CD4-positive, alpha-beta memory T cell (primary cell): ENCODE data around the gene ASTN2. TPM values are rescaled to one million over a fixed set of nuclear protein-coding genes. Genes with fewer than 3 reads are reported as not detected.

Experiments used
- CTCF ChIA-PET: fragments of 350-600 bp; sonication (Branson Sonifier 250); formaldehyde crosslinking; loops from one replicate; lab custom pipeline; 2021; ENCODE audit warnings: inconsistent platforms; ENCODE audit not compliant: partially characterized antibody; lab: Charles Lee
- POLR2A ChIA-PET: fragments of 350-600 bp; sonication (Branson Sonifier 250); formaldehyde crosslinking; loops from one replicate; lab custom pipeline; 2021; ENCODE audit not compliant: partially characterized antibody; lab: Charles Lee
- DNase-seq, 5 donors: peaks; one replicate each; pipeline versions ENCODE4 v3.0.0 to v3.0.0-alpha.2; 2020 to 2022; ENCODE audit warnings: mixed read lengths in 1 of 5
- H3K27ac ChIP-seq: one replicate; pipeline ENCODE4 v1.7.0; 2013; ENCODE audit warnings: low read depth, low read length
- H3K27me3 ChIP-seq: 2 replicates; pipeline ENCODE4 v1.7.0; 2013; ENCODE audit warnings: mild to moderate bottlenecking, low read length, moderate library complexity; ENCODE audit not compliant: insufficient read depth
- H3K36me3 ChIP-seq: 2 replicates; pipeline ENCODE4 v1.7.0; 2013; ENCODE audit warnings: mild to moderate bottlenecking, low read length, moderate library complexity; ENCODE audit not compliant: insufficient read depth
- H3K4me1 ChIP-seq: 2 replicates; pipeline ENCODE4 v1.7.0; 2013; ENCODE audit warnings: mild to moderate bottlenecking, low read length, moderate library complexity; ENCODE audit not compliant: insufficient read depth
- H3K4me3 ChIP-seq, 2 donors: one replicate each; pipeline ENCODE4 v1.7.0; 2013; ENCODE audit warnings: low read length in 2 of 2, mild to moderate bottlenecking in 1 of 2
- H3K9me3 ChIP-seq, 2 donors: one replicate each; pipeline ENCODE4 v1.7.0; 2013; ENCODE audit warnings: low read length in 2 of 2, control low read depth in 1 of 2; ENCODE audit not compliant: control insufficient read depth in 1 of 2
- H3K27ac Mint-ChIP-seq, 7 donors: one replicate each; pipeline ENCODE4 v1.8.0; 2020 to 2021; ENCODE audit warnings: mixed read lengths in 7 of 7, mild to moderate bottlenecking in 6 of 7, inconsistent platforms in 3 of 7, moderate library complexity in 3 of 7
- H3K27me3 Mint-ChIP-seq, 2 donors: one replicate each; pipeline ENCODE4 v1.8.0; 2020 to 2021; ENCODE audit warnings: mixed read lengths in 2 of 2
- H3K36me3 Mint-ChIP-seq, 2 donors: one replicate each; pipeline ENCODE4 v1.8.0; 2020 to 2021; ENCODE audit warnings: mixed read lengths in 2 of 2, inconsistent platforms in 1 of 2, mild to moderate bottlenecking in 1 of 2
- H3K4me1 Mint-ChIP-seq, 4 donors: one replicate each; pipeline ENCODE4 v1.8.0; 2020 to 2021; ENCODE audit warnings: mixed read lengths in 4 of 4, mild to moderate bottlenecking in 1 of 4
- H3K4me3 Mint-ChIP-seq, 8 donors: one replicate each; pipeline ENCODE4 v1.8.0; 2020 to 2021; ENCODE audit warnings: mixed read lengths in 8 of 8, mild to moderate bottlenecking in 7 of 8, moderate library complexity in 6 of 8, inconsistent platforms in 3 of 8
- H3K9me3 Mint-ChIP-seq, 8 donors: one replicate each; pipeline ENCODE4 v1.8.0; 2020 to 2021; ENCODE audit warnings: mixed read lengths in 8 of 8, mild to moderate bottlenecking in 5 of 8, inconsistent platforms in 3 of 8, moderate library complexity in 1 of 8
- intact Hi-C: fragments of 100-400 bp; cut with micrococcal nuclease; formaldehyde crosslinking; loops from one replicate; pipeline ENCODE4 v1.15.1; 2023
- polyA plus RNA-seq, 2 donors: library from polyadenylated mRNA; unstranded; fragments of 300-500 nt; fragmentation: Illumina TruSeq; gene quantifications; one replicate each; pipeline ENCODE4 v1.2.3, GENCODE V29; 2021
- total RNA-seq, 2 experiments: library from RNA; stranded (reverse); gene quantifications; one replicate each; pipeline ENCODE4 v1.2.3, GENCODE V29; 2021

ASTN2 gene
- total and polyA plus RNA-seq, 4 experiments from 2014 or later, result 2.7 to 5.9 (median 4.8) TPM

DNA sequence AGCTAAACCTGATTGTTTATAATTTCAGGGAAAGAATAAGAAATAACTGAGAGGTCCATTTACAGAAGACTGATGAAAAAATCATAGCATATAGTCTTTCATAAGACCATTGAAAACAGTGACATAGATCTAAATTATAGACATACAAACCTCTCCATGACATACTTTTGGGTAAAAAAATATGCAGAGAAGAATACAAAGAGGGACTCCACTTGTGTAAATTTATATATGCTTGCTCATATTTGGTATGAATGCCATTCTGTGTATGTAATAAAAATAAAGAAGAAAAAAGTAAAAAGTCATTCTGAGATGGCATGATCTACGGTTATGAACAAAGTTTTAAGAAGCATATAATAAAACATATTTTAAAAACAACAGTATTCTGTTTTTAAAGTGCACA lies 310.7 kb downstream of the ASTN2 start:
- no peaks in the 10 kb centered on the region for H3K36me3 Mint-ChIP-seq
- intact Hi-C loops, result no loop called here

GRCh38 chr9:117103438-117104110 lies 311.3 kb downstream of the ASTN2 start:
- Mint-ChIP-seq H3K9me3 (peaks cover 0 to 6% (median 0%) of the 10 kb centered on the region in 8 donors), H3K27me3 (no peaks in the 10 kb centered on the region), H3K36me3 (no peaks in the 10 kb centered on the region), H3K4me1 (no peaks in the 10 kb centered on the region), H3K4me3 (no peak overlapping the region), H3K27ac (no peak overlapping the region)
- DNase-seq, result no peak
- ChIA-PET CTCF (no interaction called here), POLR2A (no interaction called here)
- Histone ChIP-seq H3K27me3 (no peaks in the 10 kb centered on the region), H3K9me3 (no peaks in the 10 kb centered on the region), H3K36me3 (no peaks in the 10 kb centered on the region), H3K27ac (no peak overlapping the region), H3K4me3 (no peak overlapping the region), H3K4me1 (no peaks in the 10 kb centered on the region)
- intact Hi-C loops, result no loop called here

More for the DNA sequence above, 310.7 kb downstream of the ASTN2 start:
- no peak overlapping the region for H3K27ac ChIP-seq
- POLR2A ChIA-PET, result no interaction called here
- Mint-ChIP-seq H3K4me3 (no peak overlapping the region), H3K9me3 (peaks cover 0 to 6% (median 0%) of the 10 kb centered on the region in 8 donors), H3K27ac (no peak overlapping the region), H3K27me3 (no peaks in the 10 kb centered on the region), H3K4me1 (no peaks in the 10 kb centered on the region)
- H3K27me3 ChIP-seq, result no peaks in the 10 kb centered on the region
- no peaks in the 10 kb centered on the region for H3K9me3 ChIP-seq
- DNase-seq, result no peak
- no peaks in the 10 kb centered on the region for H3K4me1 ChIP-seq
- no peaks in the 10 kb centered on the region for H3K36me3 ChIP-seq
- H3K4me3 ChIP-seq, result no peak overlapping the region
- CTCF ChIA-PET, result no interaction called here

GRCh38 chr9:117101008-117101407 lies 313.8 kb downstream of the ASTN2 start:
- H3K4me3 ChIP-seq, result no peak overlapping the region
- ChIA-PET CTCF (no interaction called here), POLR2A (no interaction called here)
- intact Hi-C loops, result no loop called here
- no peaks in the 10 kb centered on the region for H3K36me3 ChIP-seq
- no peak overlapping the region for H3K4me3 Mint-ChIP-seq
- no peaks in the 10 kb centered on the region for H3K27me3 ChIP-seq
- H3K4me1 ChIP-seq, result no peaks in the 10 kb centered on the region
- H3K9me3 Mint-ChIP-seq, result peaks cover 0 to 4% (median 0%) of the 10 kb centered on the region in 8 donors
- H3K27ac Mint-ChIP-seq, result no peak overlapping the region
- no peaks in the 10 kb centered on the region for H3K36me3 Mint-ChIP-seq
- no peaks in the 10 kb centered on the region for H3K4me1 Mint-ChIP-seq
- H3K27me3 Mint-ChIP-seq, result no peaks in the 10 kb centered on the region
- no peak overlapping the region for H3K27ac ChIP-seq
- DNase-seq, result no peak
- H3K9me3 ChIP-seq, result no peaks in the 10 kb centered on the region

GRCh38 chr9:117098331-117098730 lies 316.5 kb downstream of the ASTN2 start:
- H3K4me3 Mint-ChIP-seq, result no peak overlapping the region
- no peak overlapping the region for H3K27ac Mint-ChIP-seq
- intact Hi-C loops, result no loop called here
- no peaks in the 10 kb centered on the region for H3K36me3 Mint-ChIP-seq
- H3K9me3 Mint-ChIP-seq, result peaks cover 0 to 4% (median 0%) of the 10 kb centered on the region in 8 donors
- Histone ChIP-seq H3K4me1 (no peaks in the 10 kb centered on the region), H3K9me3 (no peaks in the 10 kb centered on the region), H3K4me3 (no peak overlapping the region), H3K27me3 (no peaks in the 10 kb centered on the region), H3K27ac (no peak overlapping the region), H3K36me3 (no peaks in the 10 kb centered on the region)
- ChIA-PET POLR2A (no interaction called here), CTCF (no interaction called here)
- H3K4me1 Mint-ChIP-seq, result no peaks in the 10 kb centered on the region
- no peak for DNase-seq
- H3K27me3 Mint-ChIP-seq, result no peaks in the 10 kb centered on the region

- Histone ChIP-seq H3K27me3 (no peaks in the 10 kb centered on the region), H3K36me3 (no peaks in the 10 kb centered on the region), H3K4me1 (no peaks in the 10 kb centered on the region), H3K4me3 (no peak overlapping the region), H3K27ac (no peak overlapping the region), H3K9me3 (no peaks in the 10 kb centered on the region)
- intact Hi-C loops, result no loop called here
- POLR2A ChIA-PET, result no interaction called here
- Mint-ChIP-seq H3K9me3 (peaks cover 0 to 4% (median 0%) of the 10 kb centered on the region in 8 donors), H3K4me1 (no peaks in the 10 kb centered on the region), H3K27ac (no peak overlapping the region), H3K27me3 (no peaks in the 10 kb centered on the region), H3K4me3 (no peak overlapping the region), H3K36me3 (no peaks in the 10 kb centered on the region)
- DNase-seq, result no peak
- CTCF ChIA-PET, result no interaction called here
Observed at GRCh38 chr9:117097761-117098160, 317.1 kb downstream of the ASTN2 start.

GRCh38 chr9:117096138-117096537 lies 318.7 kb downstream of the ASTN2 start:
- H3K27ac ChIP-seq, result no peak overlapping the region
- intact Hi-C loops, result no loop called here

DNA sequence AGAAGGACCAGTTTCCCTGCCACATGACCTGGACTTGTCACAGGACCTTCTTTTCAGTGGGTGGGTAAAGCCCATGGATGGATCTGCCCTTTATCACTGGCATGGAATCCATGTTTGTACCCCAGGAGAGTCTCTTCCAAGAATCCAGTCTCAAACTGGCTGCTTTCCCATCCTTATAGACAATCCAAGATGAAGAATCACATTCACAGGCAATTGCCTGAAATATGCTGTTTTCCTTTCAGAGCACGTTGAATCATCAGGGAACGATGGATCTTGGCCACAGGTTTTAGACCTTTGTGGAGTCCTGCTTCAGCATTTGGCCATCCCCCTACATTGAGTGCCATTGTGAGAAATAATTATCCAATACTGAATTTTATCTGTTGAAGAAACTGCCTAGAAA lies 319.8 kb downstream of the ASTN2 start:
- Mint-ChIP-seq H3K4me1 (no peaks in the 10 kb centered on the region), H3K4me3 (no peak overlapping the region), H3K36me3 (peaks cover 0 to 3% of the 10 kb centered on the region in 2 donors), H3K27ac (no peak overlapping the region), H3K27me3 (no peaks in the 10 kb centered on the region), H3K9me3 (peaks cover 0 to 8% (median 2%) of the 10 kb centered on the region in 8 donors)
- intact Hi-C loops, result no loop called here
- no peak overlapping the region for H3K27ac ChIP-seq
- no peaks in the 10 kb centered on the region for H3K27me3 ChIP-seq
- POLR2A ChIA-PET, result no interaction called here
- H3K9me3 ChIP-seq, result no peaks in the 10 kb centered on the region
- no peak for DNase-seq
- H3K4me3 ChIP-seq, result no peak overlapping the region
- H3K36me3 ChIP-seq, result no peaks in the 10 kb centered on the region
- H3K4me1 ChIP-seq, result no peaks in the 10 kb centered on the region
- CTCF ChIA-PET, result no interaction called here

More at GRCh38 chr9:117096138-117096537, 318.7 kb downstream of the ASTN2 start:
- H3K36me3 Mint-ChIP-seq, result peaks cover 0 to 3% of the 10 kb centered on the region in 2 donors
- H3K4me3 ChIP-seq, result no peak overlapping the region
- no peaks in the 10 kb centered on the region for H3K4me1 ChIP-seq
- H3K4me3 Mint-ChIP-seq, result no peak overlapping the region
- H3K9me3 ChIP-seq, result no peaks in the 10 kb centered on the region
- H3K27ac Mint-ChIP-seq, result no peak overlapping the region
- POLR2A ChIA-PET, result no interaction called here
- H3K4me1 Mint-ChIP-seq, result no peaks in the 10 kb centered on the region
- DNase-seq, result no peak
- no peaks in the 10 kb centered on the region for H3K36me3 ChIP-seq
- CTCF ChIA-PET, result no interaction called here
- H3K27me3 Mint-ChIP-seq, result no peaks in the 10 kb centered on the region
- H3K9me3 Mint-ChIP-seq, result peaks cover 0 to 8% (median 0%) of the 10 kb centered on the region in 8 donors
- H3K27me3 ChIP-seq, result no peaks in the 10 kb centered on the region
